NCI-H774 (cell line): ENCODE measurements around the gene MATN1.
"Not testable (repeated sequence)": the region's sequence is repeated elsewhere in the genome, so short reads cannot be mapped to it uniquely, and the experiment has no call there.

ENCODE experiments used
- DNase-seq: peaks from one replicate; lab custom pipeline; 2025; lab: John Stamatoyannopoulos, UW

Gene MATN1

DNA sequence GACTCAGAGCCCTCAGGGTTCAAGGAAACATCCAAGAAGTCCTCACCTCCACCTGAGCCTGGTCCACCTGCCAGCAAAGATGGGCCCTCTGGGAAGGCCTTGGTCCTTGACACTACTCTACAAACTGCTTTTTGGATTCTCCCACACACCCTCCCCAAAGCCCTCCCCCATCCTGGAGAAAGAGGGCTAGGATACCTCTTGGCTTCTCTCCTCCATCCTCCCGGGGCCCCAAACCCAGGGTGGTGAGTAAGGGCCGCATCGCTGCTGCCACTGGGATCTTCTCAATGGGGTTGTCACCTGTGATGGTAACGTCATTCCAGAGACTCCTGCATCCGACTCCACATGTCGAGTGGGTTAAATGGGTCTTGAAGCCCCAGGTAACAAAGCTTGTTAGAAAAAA lies 26.6 kb downstream of the MATN1 start:
- no peak for DNase-seq

DNA sequence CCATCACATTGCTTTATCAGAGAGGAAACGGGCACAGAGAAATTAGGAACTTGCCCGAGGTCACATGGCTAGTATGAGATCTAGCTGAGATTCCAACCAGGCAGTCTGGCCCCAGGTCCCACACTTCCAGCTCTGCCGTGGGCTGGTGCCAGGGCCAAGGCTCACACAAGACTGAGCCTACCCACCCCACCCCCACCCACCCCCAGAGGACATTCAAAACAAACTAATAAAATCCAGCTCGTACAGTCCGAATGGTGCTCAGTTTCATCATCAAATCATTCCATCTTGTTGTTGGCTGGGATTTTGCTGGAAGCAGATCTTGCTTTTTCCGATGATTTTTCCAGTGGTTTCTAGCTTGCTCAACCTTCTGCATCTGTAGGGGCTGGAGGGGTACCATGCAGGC lies 27.9 kb downstream of the MATN1 start:
- DNase-seq = no peak

DNA sequence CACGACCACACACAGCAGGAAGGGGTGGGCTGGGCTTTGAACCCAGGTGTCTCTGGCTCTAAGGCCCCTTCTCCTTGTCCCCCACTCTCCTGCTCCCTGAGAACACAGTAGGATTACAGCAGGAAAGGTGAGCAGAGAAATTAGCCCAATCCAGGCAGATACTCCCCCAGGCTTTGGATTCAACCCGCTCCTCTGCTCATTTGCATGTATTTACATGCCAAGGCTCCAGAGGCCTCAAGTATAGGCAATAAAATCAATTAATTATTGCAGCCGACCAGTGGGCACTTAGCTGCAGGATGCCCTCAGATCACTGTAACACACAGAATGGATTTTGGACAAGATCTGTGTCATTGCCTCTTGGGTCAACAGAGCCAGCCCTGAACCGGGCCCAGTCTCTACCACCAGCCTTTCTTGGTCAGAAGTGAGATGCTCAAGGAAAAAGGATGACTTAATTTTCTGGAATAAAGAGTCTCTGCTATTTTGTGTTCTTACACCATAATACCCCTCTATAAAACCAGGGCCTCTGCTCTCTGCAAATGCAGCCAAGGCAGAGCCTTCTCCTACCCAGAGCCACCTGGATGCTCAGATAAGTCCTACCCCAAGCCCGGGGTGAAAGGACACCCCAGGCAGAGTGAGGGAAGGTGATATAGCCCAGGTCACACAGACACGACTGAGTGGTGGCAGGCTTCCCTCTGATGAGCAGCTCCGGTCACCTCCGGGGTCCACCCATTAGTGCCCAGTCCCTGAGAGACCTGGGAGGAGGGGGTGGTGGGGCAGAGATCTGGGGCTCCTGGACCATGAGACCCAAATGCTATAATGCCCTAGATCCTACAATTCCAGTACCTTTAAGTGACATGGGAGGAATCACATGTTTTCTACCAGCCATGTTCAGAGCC lies 28.9 kb downstream of the MATN1 start:
- DNase-seq = no peak

DNA sequence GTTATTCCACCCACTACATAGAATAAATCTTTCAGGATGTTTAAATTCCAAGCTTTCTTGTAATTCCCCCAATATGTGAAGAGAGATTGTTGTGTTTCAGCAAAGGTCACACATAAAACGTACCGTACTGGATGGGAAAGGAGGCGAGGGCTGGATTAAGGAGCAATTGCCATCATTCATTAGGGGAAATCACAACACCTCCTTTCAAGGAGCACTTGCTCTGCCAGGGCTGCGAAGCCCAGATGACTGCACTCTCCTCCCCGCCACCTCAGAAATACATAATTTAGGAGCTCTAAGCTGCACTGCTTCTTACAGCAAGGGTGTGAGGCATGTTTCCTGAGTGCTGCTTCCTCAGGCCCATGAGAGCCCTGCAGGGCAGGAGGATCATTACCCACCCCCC lies 29.6 kb downstream of the MATN1 start:
- DNase-seq = no peak

DNA sequence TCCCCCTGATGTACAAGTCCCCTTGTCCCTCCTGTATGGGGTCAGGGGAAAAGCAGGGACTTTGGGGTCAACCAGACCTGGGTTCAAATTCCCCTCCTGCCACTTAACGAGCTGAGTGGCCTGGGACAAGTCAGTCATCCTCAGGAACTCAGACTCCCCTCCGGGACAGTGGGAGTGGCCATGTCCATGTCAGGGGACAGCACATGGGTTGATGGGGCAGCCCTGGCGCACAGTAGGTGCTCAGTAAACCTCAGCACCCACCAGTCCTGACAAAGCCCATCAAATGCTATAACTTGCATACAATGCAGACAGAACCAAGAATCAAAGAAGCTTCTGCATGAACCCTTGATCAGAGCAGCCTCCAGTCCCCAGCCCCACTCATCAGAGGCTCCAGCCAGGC lies 30.0 kb downstream of the MATN1 start:
- DNase-seq = no peak

DNA sequence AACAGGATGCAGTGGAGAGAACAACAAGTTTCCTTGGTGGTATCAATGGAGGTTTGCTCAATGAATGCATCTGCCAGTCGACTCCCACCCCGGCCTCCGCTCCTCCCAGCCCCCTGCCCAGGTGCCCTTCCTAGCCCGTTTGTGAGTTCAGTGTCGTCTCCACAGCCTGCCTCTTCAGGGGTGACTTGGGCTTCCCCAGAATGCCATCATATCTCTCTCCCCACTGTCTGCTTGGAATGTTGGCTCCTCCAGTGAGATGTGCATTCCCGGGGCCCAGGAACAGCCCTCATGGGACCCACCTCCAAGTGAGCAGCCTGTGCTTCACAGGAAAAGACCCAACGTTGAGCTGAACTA lies 30.5 kb downstream of the MATN1 start:
- DNase-seq = no peak

DNA sequence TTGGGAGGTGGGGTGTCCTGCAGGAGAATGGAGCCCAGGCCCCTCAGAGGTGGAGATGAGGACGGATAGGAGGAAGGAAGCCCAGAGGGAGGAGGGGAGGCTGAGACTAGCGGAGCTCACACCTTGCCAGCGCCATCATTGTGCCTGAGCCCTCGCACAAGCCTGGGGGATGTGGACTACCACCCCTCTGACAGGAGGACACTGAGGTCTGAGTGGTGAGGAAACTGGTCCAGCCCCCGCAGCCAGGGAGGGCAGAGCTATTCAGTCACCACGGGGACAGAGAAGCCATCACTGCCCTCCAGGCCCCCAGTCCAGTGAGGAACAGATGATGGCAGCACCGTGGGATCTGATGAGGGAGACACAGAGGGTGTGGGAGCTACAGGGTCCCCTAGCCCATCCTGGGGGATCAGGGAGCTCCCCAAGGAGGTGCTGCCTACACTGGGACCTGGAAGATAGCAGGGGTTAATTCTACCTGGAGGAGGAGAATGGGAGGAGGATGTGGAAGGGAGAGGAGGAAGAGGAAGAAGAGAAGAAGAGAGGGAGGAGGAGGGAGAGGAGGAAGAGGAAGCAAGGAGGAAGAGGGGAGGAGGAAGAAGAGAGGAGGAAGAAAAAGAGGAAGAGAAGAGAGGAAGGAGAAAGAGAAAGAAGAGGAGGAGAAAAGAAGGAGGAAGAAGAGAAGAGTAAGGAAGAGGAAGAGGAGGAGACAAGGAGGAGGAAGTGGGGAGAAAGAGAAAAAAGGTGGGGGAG lies 31.0 kb downstream of the MATN1 start:
- no peak for DNase-seq

DNA sequence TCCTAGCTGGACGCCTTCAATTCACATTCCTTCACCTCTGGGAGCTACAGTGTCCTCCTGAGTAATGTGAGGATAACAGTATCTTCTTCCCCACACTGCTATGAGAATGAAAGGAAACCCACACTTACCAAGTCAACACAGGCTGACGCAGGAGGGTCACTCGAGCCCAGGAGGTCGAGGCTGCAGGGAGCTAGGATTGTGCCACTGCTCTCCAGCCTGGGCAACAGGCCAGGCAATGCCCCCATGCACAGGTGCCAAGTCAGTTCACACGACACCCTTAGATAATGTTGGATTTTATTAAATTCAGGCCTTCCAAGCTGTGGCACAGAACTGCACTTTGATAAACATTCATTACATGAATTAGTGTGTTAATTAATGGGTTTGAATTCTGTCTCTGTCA lies 31.9 kb downstream of the MATN1 start:
- no peak for DNase-seq

DNA sequence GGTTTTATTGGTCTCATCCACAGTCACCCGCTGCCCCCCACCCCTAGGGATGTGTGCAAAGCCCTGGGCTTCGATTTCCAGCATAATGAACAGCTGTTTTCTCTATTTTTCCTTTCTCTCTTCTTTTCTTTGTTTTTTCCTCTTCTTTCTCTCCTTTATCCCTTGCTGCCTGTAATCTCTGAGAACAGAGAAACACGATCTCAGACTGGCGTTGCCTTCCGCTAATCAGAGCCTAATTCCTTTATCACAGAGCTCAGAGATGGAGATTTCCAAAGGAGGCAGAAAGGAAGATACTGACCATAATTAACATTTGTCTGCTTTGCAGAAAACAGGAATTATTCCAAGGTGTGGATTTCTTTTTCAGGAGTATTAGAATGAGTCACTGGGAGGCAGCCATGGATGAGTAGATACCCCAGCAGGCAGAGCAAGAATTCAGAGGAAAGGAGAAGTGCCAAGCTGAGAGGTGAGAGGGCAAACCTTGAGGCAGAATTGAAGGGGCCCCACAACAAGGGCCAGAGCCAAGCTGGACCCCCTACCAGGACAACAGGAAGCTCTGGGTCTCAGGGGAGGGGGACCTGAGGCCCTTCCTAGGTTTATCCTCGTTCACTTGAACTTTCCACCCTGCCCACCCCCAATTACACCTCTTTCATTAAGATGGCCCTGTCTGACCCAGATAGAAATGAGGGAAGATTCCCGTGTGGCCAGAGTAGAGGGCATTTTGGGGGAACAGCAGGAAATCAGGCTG lies 33.3 kb downstream of the MATN1 start:
- DNase-seq = no peak

DNA sequence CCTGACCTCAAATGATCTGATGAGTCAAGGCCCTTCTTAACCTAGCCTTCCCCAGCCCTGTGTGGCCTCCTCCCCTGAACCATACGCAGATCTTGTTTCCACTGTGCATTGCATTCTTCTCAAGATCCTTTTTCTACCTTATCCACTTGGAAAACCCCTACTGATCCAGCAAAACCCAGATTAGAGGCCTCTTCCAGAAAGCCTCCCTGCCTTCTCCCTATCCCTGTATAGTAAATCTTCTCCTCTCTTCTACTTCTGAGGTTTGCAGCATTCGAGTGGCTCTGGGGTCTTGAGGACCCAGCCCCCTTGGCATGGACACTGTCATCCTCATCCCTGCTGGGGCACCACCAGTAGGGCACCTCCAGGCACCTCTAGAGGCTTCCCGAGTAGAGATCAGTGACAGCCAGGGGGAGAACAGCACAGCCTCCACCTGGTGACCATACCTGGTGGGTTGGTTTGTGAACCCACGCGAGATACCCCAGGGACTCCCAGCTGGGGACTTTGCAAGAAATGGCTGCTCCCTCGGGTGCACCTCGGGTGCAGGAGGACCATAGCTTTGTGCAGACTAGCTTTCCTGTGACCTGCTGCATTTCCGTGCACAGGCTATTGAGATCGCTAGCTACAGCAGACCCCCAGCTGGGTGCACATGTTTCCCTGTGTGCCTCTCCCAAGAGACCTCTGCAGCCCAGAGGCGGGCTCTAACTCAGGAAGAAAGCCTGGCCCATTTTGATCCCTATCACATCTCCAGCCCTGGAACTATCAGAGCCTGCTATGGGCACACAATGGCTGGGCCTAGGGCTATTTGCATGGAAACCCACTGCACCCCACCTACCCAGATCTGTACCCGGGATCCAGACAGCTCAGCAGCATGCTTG lies 34.2 kb downstream of the MATN1 start:
- no peak for DNase-seq

DNA sequence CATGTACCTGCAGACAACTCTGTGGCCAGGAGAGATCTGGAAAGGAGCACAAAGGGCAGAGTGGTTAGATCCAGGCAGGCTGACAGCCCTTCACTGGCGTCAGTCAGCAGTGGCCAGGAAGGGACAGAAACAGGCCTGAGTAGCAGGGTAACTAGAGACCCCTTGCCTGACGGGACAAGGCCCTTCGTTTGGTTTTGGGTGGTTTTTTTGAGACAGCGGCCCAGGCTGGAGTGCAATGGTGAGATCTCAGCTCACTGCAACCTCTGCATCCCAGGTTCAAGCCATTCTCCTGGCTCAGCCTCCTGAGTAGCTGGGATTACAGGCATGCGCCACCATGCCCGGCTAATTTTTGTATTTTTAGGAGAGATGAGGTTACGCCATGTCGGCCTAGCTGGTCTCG lies 34.9 kb downstream of the MATN1 start:
- DNase-seq = not testable (repeated sequence)

DNA sequence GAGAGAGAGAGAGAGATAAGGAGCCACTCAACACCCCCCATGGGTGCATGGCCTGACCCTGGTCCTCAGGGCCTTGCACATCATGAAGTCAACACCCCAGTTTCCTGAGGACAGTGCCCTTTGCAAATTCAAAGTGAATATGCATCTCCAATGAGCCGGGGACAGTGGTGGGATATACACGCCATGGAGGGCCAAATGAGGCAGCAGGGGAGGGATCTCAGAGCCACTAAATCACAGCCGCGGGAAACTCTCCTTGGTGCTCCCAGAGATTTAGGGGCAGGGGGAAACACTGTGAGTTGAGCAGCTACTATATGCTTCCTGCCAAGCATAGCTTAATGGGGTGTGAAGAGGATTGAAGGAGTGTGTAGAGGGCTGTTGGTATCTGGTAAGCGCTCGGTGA lies 35.5 kb downstream of the MATN1 start:
- no peak for DNase-seq

DNA sequence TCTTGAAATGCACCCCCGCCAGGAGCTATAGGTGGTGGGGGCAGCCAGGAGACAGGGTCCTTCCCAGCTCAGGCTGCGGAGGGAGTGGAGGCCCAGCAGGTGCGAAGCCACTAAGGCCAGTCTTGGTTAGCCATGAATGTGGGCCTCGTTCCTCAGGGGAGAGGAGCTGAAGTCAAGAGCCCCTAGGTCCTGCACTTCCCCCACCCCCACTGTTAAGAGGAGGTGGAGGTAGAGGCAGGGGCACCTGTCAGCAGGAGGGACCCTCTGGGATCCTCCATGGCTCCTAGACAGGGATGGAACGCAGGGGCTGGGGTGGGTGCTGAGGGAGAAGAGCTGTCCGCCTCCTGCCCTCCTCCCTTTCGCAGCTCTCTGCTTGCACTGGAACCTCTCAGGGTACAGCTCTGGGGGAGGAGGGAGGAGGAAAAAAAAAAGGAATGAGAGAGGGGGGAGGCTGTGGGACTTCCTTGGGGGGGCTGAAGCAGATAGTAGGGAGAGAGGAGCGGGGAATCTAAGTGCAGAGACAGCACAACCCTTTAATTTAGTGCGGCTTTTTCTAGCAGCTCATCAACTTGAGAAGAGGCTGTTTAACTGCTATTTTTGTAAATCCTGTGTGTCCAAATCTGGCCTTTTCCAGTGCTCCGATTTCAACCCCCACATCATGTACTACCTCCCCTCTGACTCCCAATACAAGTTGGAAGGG lies 37.0 kb downstream of the MATN1 start:
- no peak for DNase-seq

DNA sequence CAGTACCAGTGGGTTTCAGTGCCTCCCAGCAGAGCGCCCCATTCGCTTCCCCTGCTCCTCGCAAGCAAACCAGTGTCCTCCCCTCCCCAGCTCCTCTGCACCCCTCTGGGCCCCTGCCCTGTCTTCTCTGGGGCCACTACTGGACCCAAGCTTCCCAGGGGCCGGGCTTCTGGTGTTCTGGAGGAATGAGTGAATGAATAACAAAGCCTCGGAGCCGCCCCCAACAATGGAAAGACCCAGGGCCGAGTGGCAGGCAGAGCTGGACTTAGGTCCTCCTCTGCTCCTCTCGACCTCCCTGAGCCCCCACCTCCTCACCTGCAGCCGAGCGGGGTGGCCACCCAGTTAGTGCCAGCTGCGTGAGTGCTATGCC lies 37.6 kb downstream of the MATN1 start:
- DNase-seq = no peak

DNA sequence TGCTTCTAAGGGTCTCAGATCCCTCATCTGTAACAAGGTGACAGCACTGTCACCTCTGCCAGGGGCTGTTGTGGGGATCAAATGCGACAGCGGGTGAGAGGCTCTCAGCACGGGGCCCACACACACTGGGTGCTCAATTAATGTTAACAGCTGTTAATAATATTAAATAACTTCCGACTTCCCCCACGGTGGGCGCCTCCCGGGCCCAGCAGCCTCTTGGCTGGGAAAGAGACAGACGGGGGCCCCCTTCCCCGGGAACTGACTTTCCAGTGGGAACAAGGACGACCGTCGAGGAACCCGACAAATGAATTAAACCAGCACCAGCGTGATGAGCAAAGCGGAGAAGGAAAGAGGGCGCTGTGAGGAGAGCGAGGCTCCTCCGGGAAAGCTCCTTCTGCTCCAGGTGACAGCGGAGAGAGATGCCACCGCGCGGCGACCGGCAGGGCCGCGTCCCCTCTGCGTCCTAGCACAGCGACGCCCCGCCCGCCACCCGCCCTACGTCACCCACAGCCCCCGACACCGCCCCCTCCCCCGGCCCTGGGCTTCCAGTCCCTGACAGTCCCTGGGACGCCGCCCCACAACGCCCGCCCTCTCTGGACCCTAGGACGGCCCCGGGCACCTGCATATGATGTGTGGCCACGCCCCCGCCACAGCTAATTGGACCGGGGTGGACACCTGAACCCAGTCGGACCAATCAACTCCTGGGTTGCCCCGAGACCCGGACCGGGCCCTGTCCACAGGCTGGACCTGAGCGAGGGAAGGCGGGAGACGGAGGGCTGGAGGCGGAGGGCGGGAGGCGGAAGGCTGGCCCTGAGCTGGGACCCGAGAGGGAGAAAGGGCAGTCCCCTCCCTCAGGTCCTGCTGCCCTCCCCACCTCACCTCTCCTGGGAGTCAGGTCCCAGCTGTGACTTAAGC lies 38.2 kb downstream of the MATN1 start:
- DNase-seq = peak; percentile 100

DNA sequence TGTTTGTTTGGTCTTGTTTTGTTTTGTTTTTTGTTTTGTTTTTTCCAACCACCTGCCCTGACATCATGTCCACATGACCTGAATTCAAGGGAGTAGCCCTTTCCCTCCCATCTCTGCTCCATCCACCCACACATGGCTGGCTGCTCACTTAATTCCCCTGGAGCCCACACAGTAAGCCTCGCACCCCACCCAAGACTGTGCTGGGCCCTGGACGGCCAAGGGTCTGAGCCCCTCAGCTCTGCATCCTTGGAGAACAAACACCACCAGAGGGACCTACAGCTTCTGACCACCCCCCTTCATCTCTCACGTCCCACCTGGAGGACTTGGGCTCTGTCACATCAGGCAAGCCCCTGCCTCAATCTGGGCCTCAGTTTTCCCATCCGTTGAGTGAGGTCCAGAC lies 39.1 kb downstream of the MATN1 start:
- no peak for DNase-seq

DNA sequence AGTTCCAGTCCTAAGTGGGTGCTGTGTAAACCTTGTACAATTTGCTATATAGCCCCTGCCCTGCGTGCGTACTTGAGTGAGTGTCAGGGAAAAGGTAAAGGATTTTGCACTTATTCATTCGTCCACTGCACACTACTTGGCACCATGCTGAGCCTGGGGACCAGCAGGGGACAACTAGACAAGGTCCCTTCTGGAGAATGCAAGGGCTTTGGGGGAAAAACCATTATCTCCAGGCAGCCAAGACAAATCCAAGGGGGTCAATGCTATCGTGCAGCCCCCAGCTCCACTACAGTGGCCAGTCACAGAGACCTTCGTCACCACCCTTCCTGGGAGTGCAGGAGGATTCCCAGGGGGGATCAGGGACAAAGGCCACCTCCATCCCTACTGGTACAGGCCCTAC lies 39.7 kb downstream of the MATN1 start:
- no peak for DNase-seq

DNA sequence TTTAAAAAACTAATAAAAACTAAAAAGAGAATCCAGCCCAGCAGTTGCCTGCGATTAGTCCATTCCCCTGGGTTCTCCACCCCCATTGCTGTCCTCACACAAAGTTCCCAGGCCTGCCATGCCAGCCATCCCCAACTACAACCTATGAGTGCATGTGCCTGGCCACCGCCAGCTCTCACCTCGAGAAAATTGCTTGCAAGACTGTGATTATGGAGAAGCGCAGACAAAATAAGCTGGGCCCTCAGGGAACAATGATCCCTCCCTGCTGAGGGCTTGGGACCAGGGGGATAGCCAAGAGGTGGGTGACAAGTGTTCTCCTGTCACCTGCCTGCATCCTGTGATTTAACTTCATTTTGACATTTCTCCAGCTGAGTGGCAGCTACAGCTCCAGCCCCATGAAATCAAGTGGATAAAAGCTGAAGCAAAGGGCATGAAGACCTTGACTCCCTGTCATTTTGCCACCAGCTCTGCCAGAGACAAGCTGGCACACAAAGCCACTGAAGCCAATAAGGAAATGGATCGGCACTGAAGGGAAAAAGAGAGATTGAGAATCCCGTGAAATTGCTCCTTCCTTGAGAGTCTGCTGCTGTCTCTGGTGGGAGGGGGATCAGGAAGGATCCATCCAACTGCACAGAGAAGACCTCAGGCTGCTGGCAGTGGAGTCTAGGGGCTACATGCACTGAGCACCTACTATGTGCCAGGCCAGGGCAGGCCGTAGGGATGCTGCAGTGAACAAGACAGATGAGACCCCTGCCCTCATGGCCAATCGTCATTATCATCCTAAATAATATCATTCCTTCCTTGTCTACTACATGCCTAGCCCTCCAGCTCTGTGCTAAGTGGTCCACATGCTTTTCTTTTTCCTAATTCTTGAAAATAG lies 40.7 kb downstream of the MATN1 start:
- no peak for DNase-seq

DNA sequence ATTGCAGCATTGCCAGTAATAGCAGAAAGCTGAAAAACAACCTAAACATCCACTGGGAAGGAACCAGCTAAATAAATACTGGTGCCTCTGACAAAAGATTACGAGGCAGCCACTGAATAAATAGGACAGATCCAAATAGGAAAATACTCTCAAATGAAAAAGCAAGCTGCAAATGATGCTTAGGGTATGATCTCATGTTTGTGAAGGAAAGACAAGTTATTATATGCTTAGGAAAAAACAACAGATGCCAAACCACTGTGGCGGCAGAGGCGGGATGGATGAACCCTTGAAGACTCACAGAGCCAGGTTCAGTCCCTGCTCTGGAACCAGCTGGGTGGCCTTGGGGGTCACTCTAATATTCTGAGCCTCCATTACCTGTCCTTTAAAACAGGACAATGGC lies 41.6 kb downstream of the MATN1 start:
- DNase-seq = peak; percentile 22
